HEK293 (cell line): ENCODE results near the gene RASA4B.
A peak's percentile ranks its signal among the peaks of the same experiment; 100 is the strongest.
"Not testable (repeated sequence)": the region's sequence is repeated elsewhere in the genome, so short reads cannot be mapped to it uniquely, and the experiment has no call there.

Experiments used
- CTCF ChIA-PET: fragments of 350-600 bp; formaldehyde crosslinking; extraction: SDS; loops from one replicate; lab custom pipeline; 2021; ENCODE audit warnings: antibody characterized with exemption; lab: Yijun Ruan, JAX
- POLR2A ChIA-PET: fragments of 300-600 bp; formaldehyde crosslinking; extraction: SDS; loops from one replicate; lab custom pipeline; 2020; ENCODE audit warnings: antibody characterized with exemption, inconsistent platforms; lab: Yijun Ruan, JAX
- H3K27ac ChIP-seq: fragments of 200-500 bp; sonication (Bioruptor generic); 2 replicates; pipeline ENCODE4 v1.5.1; 2014; ENCODE audit warnings: low read depth, low read length, control low read depth, inconsistent platforms; ENCODE audit errors: extremely low read depth
- H3K36me3 ChIP-seq, 2 experiments: fragments of 200-500 bp in 1 of 2; sonication (Bioruptor generic) in 1 of 2; 1 replicate in 1 of 2; 2 replicates in 1 of 2; pipeline ENCODE4 v1.5.1; 2014 to 2017; ENCODE audit warnings: inconsistent platforms in 2 of 2, low read length in 2 of 2; ENCODE audit not compliant: control insufficient read depth in 2 of 2, insufficient read depth in 1 of 2
- H3K4me1 ChIP-seq: fragments of 200-500 bp; sonication (Bioruptor generic); 2 replicates; pipeline ENCODE4 v1.5.1; 2014; ENCODE audit warnings: mild to moderate bottlenecking, low read length, inconsistent platforms; ENCODE audit not compliant: control insufficient read depth, insufficient read depth
- H3K4me3 ChIP-seq: 2 replicates; pipeline ENCODE4 v1.5.1; 2011; ENCODE audit warnings: low read depth, mild to moderate bottlenecking, control low read depth, low read length, moderate library complexity
- H3K9me3 ChIP-seq: fragments of 200-500 bp; sonication (Bioruptor generic); 2 replicates; pipeline ENCODE4 v1.5.1; 2014; ENCODE audit warnings: low read depth, low read length, inconsistent platforms; ENCODE audit not compliant: control insufficient read depth, insufficient read depth
- EGR2 ChIP-seq: fragments of 450-650 bp; formaldehyde crosslinking; IDR thresholded peaks from 2 replicates; pipeline ENCODE4 v1.5.1; 2016; ENCODE audit warnings: low read depth, missing biosample characterization, missing genetic modification characterization
- KLF1 ChIP-seq: fragments of 450-650 bp; formaldehyde crosslinking; IDR thresholded peaks from 2 replicates; pipeline ENCODE4 v1.5.1; 2016; ENCODE audit warnings: missing biosample characterization, missing genetic modification characterization
- KLF17 ChIP-seq: fragments of 450-650 bp; formaldehyde crosslinking; IDR thresholded peaks from 2 replicates; pipeline ENCODE4 v1.5.1; 2016; ENCODE audit warnings: missing biosample characterization, missing genetic modification characterization
- PATZ1 ChIP-seq: fragments of 450-650 bp; formaldehyde crosslinking; IDR thresholded peaks from 2 replicates; pipeline ENCODE4 v1.5.1; 2016; ENCODE audit warnings: missing biosample characterization, missing genetic modification characterization
- PRDM10 ChIP-seq: fragments of 450-650 bp; formaldehyde crosslinking; IDR thresholded peaks from 2 replicates; pipeline ENCODE4 v1.5.1; 2016; ENCODE audit warnings: missing biosample characterization, missing genetic modification characterization
- PRDM4 ChIP-seq: fragments of 450-650 bp; formaldehyde crosslinking; IDR thresholded peaks from 2 replicates; pipeline ENCODE4 v1.5.1; 2017; ENCODE audit warnings: missing biosample characterization, missing genetic modification characterization
- SP3 ChIP-seq: fragments of 450-650 bp; formaldehyde crosslinking; IDR thresholded peaks from 2 replicates; pipeline ENCODE4 v1.5.1; 2016; ENCODE audit warnings: missing biosample characterization, missing genetic modification characterization
- TSHZ1 ChIP-seq: fragments of 450-650 bp; formaldehyde crosslinking; IDR thresholded peaks from 2 replicates; pipeline ENCODE4 v1.5.1; 2016; ENCODE audit warnings: missing biosample characterization, missing genetic modification characterization, borderline replicate concordance
- WT1 ChIP-seq: fragments of 450-650 bp; formaldehyde crosslinking; IDR thresholded peaks from 2 replicates; pipeline ENCODE4 v1.5.1; 2016; ENCODE audit warnings: missing biosample characterization, missing genetic modification characterization
- ZFHX2 ChIP-seq: fragments of 450-650 bp; formaldehyde crosslinking; conservative IDR thresholded peaks from 2 replicates; pipeline ENCODE4 v1.5.1; 2016; ENCODE audit warnings: missing biosample characterization, missing genetic modification characterization
- ZNF266 ChIP-seq: fragments of 450-650 bp; formaldehyde crosslinking; IDR thresholded peaks from 2 replicates; pipeline ENCODE4 v1.5.1; 2016; ENCODE audit warnings: missing biosample characterization, missing genetic modification characterization, low read depth
- ZNF398 ChIP-seq: fragments of 450-650 bp; formaldehyde crosslinking; IDR thresholded peaks from 2 replicates; pipeline ENCODE4 v1.5.1; 2017; ENCODE audit warnings: missing biosample characterization, missing genetic modification characterization

Gene RASA4B

GRCh38 chr7:102512642-102513221, 4.8 kb downstream of the RASA4B start:
- CTCF ChIA-PET, H3K9me3 ChIP-seq, POLR2A ChIA-PET, H3K4me3 ChIP-seq, H3K36me3 ChIP-seq, H3K27ac ChIP-seq, H3K4me1 ChIP-seq: not testable (repeated sequence)
- TF ChIP-seq KLF1 (0 out of 2 replicates have a peak, but pooled peaks have one; percentile 50), PRDM10 (tag by site-specific recombination) (0 out of 2 replicates have a peak, but pooled peaks have one; percentile 28), ZFHX2 (tag by site-specific recombination) (peak; percentile 76), ZNF266 (peak; percentile 35; the same call in 1 of the 2 replicates), WT1 (tag by site-specific recombination) (peak; percentile 95), KLF17 (tag by site-specific recombination) (peak; percentile 91), ZNF398 (0 out of 2 replicates have a peak, but pooled peaks have one; percentile 16), PRDM4 (tag by site-specific recombination) (peak; percentile 46), TSHZ1 (tag by site-specific recombination) (0 out of 2 replicates have a peak, but pooled peaks have one; percentile 30), SP3 (tag by site-specific recombination) (peak; percentile 67), EGR2 (tag by site-specific recombination) (peak; percentile 54; the same call in 1 of the 2 replicates), PATZ1 (tag by site-specific recombination) (0 out of 2 replicates have a peak, but pooled peaks have one; percentile 30)

GRCh38 chr7:102511860-102512522, 5.6 kb downstream of the RASA4B start:
- H3K27ac ChIP-seq, H3K36me3 ChIP-seq, CTCF ChIA-PET, H3K4me3 ChIP-seq, H3K4me1 ChIP-seq, POLR2A ChIA-PET, H3K9me3 ChIP-seq: not testable (repeated sequence)

- H3K9me3 ChIP-seq, H3K4me3 ChIP-seq, H3K36me3 ChIP-seq, POLR2A ChIA-PET, H3K4me1 ChIP-seq, H3K27ac ChIP-seq, CTCF ChIA-PET: not testable (repeated sequence)
Measured at GRCh38 chr7:102510575-102510974, 7.0 kb downstream of the RASA4B start.
